K562 (cell line): ENCODE data around the gene SRP54. TPM values are rescaled to one million over a fixed set of nuclear protein-coding genes. Genes with fewer than 3 reads are reported as not detected.

ENCODE experiments used
- ATAC-seq: fragments of 200-7000 bp; cut with Tn5 transposase; 3 replicates; pipeline ENCODE4 v1.9.1; 2020; ENCODE audit warnings: moderate library complexity
- BruUV-seq: library from RNA; stranded (reverse); fragments of 400-500 nt; replicated peaks from 2 replicates; lab custom pipeline; 2021; lab: Mats Ljungman, UMichigan
- CTCF ChIA-PET: fragments of 300-600 bp; formaldehyde crosslinking; extraction: SDS; loops from one replicate; lab custom pipeline; 2021; ENCODE audit warnings: low intra/inter-chr PET ratio; lab: Yijun Ruan, JAX
- POLR2A ChIA-PET: fragments of 300-600, 350-650 bp; sonication (Branson Sonifier 250); formaldehyde crosslinking; extraction: SDS; loops from one replicate; lab custom pipeline; 2021; ENCODE audit warnings: antibody characterized with exemption, inconsistent platforms; lab: Yijun Ruan, JAX
- DNase-seq, 4 experiments: peaks; one replicate each; pipeline versions ENCODE4 v3.0.0 to v3.0.0-alpha.2; 2011 to 2018; ENCODE audit warnings: low spot score in 3 of 4, mixed read lengths in 3 of 4; ENCODE audit errors: extremely low read depth in 1 of 4
- FAIRE-seq: peaks from 2 replicates; lab custom pipeline; 2011; peaks lifted over from hg19 to GRCh38; lab: Jason Lieb, UNC
- H2AFZ ChIP-seq: 2 replicates; pipeline ENCODE4 v1.6.0; 2011; ENCODE audit warnings: low read depth, low read length, control low read depth, inconsistent platforms
- H3K27ac ChIP-seq: fragments of 200-600 bp; 3 replicates; pipeline ENCODE4 v1.8.0; 2011; ENCODE audit warnings: low read depth, mild to moderate bottlenecking, control low read depth, inconsistent platforms, low read length, moderate library complexity, mixed read lengths; ENCODE audit errors: extremely low read depth
- H3K27me3 ChIP-seq, 2 experiments: fragments of 300-600 bp in 1 of 2; 2 replicates in 1 of 2; 3 replicates in 1 of 2; pipeline versions ENCODE4 v1.6.0 to v1.8.0; 2011; ENCODE audit warnings: inconsistent platforms in 2 of 2, low read length in 2 of 2, mild to moderate bottlenecking in 1 of 2, mixed read lengths in 1 of 2, moderate library complexity in 1 of 2; ENCODE audit not compliant: control insufficient read depth in 2 of 2, insufficient read depth in 2 of 2
- H3K36me3 ChIP-seq: fragments of 300-600 bp; 3 replicates; pipeline ENCODE4 v1.8.0; 2011; ENCODE audit warnings: mild to moderate bottlenecking, low read length, inconsistent platforms; ENCODE audit not compliant: control insufficient read depth, insufficient read depth
- H3K4me1 ChIP-seq, 2 experiments: fragments of 200-600 bp in 1 of 2; replicated peaks in 1 of 2; 2 replicates in 1 of 2; 3 replicates in 1 of 2; pipeline versions ENCODE4 v1.5.1 to v1.8.0; 2011; ENCODE audit warnings: inconsistent platforms in 2 of 2, low read length in 2 of 2, mild to moderate bottlenecking in 1 of 2, mixed read lengths in 1 of 2, moderate library complexity in 1 of 2; ENCODE audit not compliant: control insufficient read depth in 2 of 2, insufficient read depth in 2 of 2
- H3K4me2 ChIP-seq: 2 replicates; pipeline ENCODE4 v1.6.1; 2011; ENCODE audit warnings: low read length, control low read depth, inconsistent platforms, mixed read lengths; ENCODE audit not compliant: insufficient read depth
- H3K4me3 ChIP-seq: fragments of 200-600 bp; sonication (generic), shearing (Covaris generic); 2 replicates; pipeline ENCODE4 v1.5.1; 2016; ENCODE audit warnings: control low read depth, inconsistent platforms
- H3K79me2 ChIP-seq: fragments of 200-600 bp; 3 replicates; pipeline ENCODE4 v1.8.0; 2011; ENCODE audit warnings: low read length, inconsistent platforms; ENCODE audit not compliant: control insufficient read depth, insufficient read depth
- H3K9ac ChIP-seq, 2 experiments: 2 replicates each; pipeline versions ENCODE4 v1.6.0 to v1.6.1; 2011; ENCODE audit warnings: low read depth in 2 of 2, low read length in 2 of 2, control low read depth in 1 of 2, inconsistent platforms in 1 of 2, mild to moderate bottlenecking in 1 of 2, mixed read lengths in 1 of 2; ENCODE audit not compliant: insufficient read depth in 1 of 2
- H3K9me1 ChIP-seq: one replicate; pipeline ENCODE4 v1.6.0; 2011; ENCODE audit warnings: inconsistent platforms, mild to moderate bottlenecking, low read length, moderate library complexity; ENCODE audit not compliant: control insufficient read depth, insufficient read depth
- H3K9me3 ChIP-seq: replicated peaks from 2 replicates; pipeline ENCODE4 v1.5.1; 2011; ENCODE audit warnings: low read depth, low read length, inconsistent platforms; ENCODE audit not compliant: control insufficient read depth, insufficient read depth
- H4K20me1 ChIP-seq: replicated peaks from 2 replicates; pipeline ENCODE4 v1.6.1; 2011; ENCODE audit warnings: low read length, inconsistent platforms, mixed read lengths; ENCODE audit not compliant: control insufficient read depth, insufficient read depth
- BDP1 ChIP-seq: IDR thresholded peaks from 3 replicates; pipeline ENCODE4 v1.6.1; 2011; ENCODE audit not compliant: insufficient read length, insufficient read depth
- C11orf30 ChIP-seq: fragments of 450-650 bp; IDR thresholded peaks from 2 replicates; pipeline ENCODE4 v1.6.1; 2016; ENCODE audit warnings: low read depth, mild to moderate bottlenecking
- HCFC1 ChIP-seq: IDR thresholded peaks from 2 replicates; pipeline ENCODE4 v1.6.1; 2012; ENCODE audit warnings: low read depth, low read length, improper control_type of control experiment
- MAFG ChIP-seq: fragments of 450-650 bp; conservative IDR thresholded peaks from 2 replicates; pipeline ENCODE4 v1.6.1; 2016; ENCODE audit warnings: missing genetic modification characterization, missing compliant biosample characterization
- MAFK ChIP-seq: IDR thresholded peaks from 2 replicates; pipeline ENCODE4 v1.6.1; 2011; ENCODE audit warnings: low read length, improper control_type of control experiment
- NFXL1 ChIP-seq: fragments of 450-650 bp; formaldehyde crosslinking; IDR thresholded peaks from 2 replicates; pipeline ENCODE4 v1.4.0; 2021; ENCODE audit warnings: mild to moderate bottlenecking
- NR2C2 ChIP-seq, 2 experiments: fragments of 200-800 bp in 1 of 2; sonication (Bioruptor generic) in 1 of 2; sonication (generic) in 1 of 2; formaldehyde crosslinking in 1 of 2; IDR thresholded peaks; 2 replicates each; pipeline versions ENCODE4 v1.6.1 to v1.8.0; 2016 to 2022; ENCODE audit warnings: mild to moderate bottlenecking in 1 of 2, missing compliant biosample characterization in 1 of 2, missing genetic modification characterization in 1 of 2, missing genetic modification reagents in 1 of 2
- POLR3A ChIP-seq: IDR thresholded peaks from 2 replicates; pipeline ENCODE4 v1.6.1; 2011; ENCODE audit warnings: borderline replicate concordance, mild to moderate bottlenecking, moderate library complexity; ENCODE audit not compliant: insufficient read length, insufficient read depth; ENCODE audit errors: extremely low read depth
- RBM25 ChIP-seq: fragments of 200-400 bp; formaldehyde crosslinking; IDR thresholded peaks from 2 replicates; pipeline ENCODE4 v1.6.1; 2018; ENCODE audit warnings: low read length, low read depth, moderate library complexity; ENCODE audit not compliant: severe bottlenecking
- SIN3A ChIP-seq, 2 experiments: fragments of 150-350 bp in 1 of 2; IDR thresholded peaks; 2 replicates each; pipeline ENCODE4 v1.6.1; 2011 to 2016; ENCODE audit warnings: borderline replicate concordance in 2 of 2, low read depth in 2 of 2, low read length in 2 of 2, mild to moderate bottlenecking in 2 of 2, moderate library complexity in 2 of 2; ENCODE audit not compliant: control insufficient read depth in 1 of 2
- ZBTB8A ChIP-seq: fragments of 450-650 bp; IDR thresholded peaks from 2 replicates; pipeline ENCODE4 v1.6.1; 2018; ENCODE audit warnings: mild to moderate bottlenecking, moderate library complexity; ENCODE audit not compliant: partially characterized antibody
- ZNF134 ChIP-seq: fragments of 250-450 bp; sonication (Bioruptor Pico); conservative IDR thresholded peaks from 2 replicates; pipeline ENCODE4 v1.4.0; 2020
- ZNF316 ChIP-seq: fragments of 450-650 bp; IDR thresholded peaks from 2 replicates; pipeline ENCODE4 v1.6.1; 2016
- WGBS: fragments of 100-300 bp; shearing (Covaris generic); methylation state at CpG from one replicate; pipeline ENCODE4 v1.1.6; 2016; ENCODE audit warnings: low coverage, mixed read lengths; ENCODE audit not compliant: insufficient coverage; ENCODE audit errors: missing lambda C conversion rate; 5-methylcytosine and 5-hydroxymethylcytosine counted together
- in situ Hi-C: fragments of 300-500 bp; cut with MboI; formaldehyde crosslinking; loops from 4 replicates; pipeline ENCODE4 v1.15.0; 2018; ENCODE audit warnings: inconsistent platforms, mixed read lengths
- intact Hi-C: fragments of 100-400 bp; cut with micrococcal nuclease; formaldehyde crosslinking; loops from 2 replicates; pipeline ENCODE4 v1.14.2; 2022
- polyA plus RNA-seq, 8 experiments: library from polyadenylated mRNA; depleted of rRNA in 4 of 8; stranded (reverse) in 5 of 8; unstranded in 3 of 8; fragments of >200 nt; fragmentation: Nextera tagmentation in 2 of 8; fragmentation: Illumina TruSeq in 1 of 8; extraction: Ambion mirVana in 2 of 8; extraction: Trizol in 1 of 8; gene quantifications; 2 replicates each; pipeline versions ENCODE4 v1.2.1 to v1.2.3, GENCODE V29; 2011 to 2014; ENCODE audit warnings: inconsistent platforms in 1 of 8, missing spikeins in 1 of 8
- total RNA-seq, 7 experiments: library from RNA; depleted of rRNA in 6 of 7; stranded (reverse); fragments of >200 nt in 6 of 7; fragmentation: Illumina TruSeq in 2 of 7; extraction: Trizol in 2 of 7; gene quantifications; 2 replicates each; pipeline versions ENCODE4 v1.2.1 to v1.2.3, GENCODE V29; 2011 to 2021; ENCODE audit warnings: low replicate concordance in 1 of 7

The SRP54 gene
- total and polyA plus RNA-seq, 9 of the 15 experiments (the other 6 are each of a cell fraction or from before 2014, with no cell fraction given), result 28.6 to 69.8 (median 51.7) TPM

- no peak overlapping the region for H3K4me2 ChIP-seq
- DNase-seq (no peak), FAIRE-seq (no peak), ATAC-seq (no peak)
- no peaks in the 10 kb centered on the region for H3K4me1 ChIP-seq
- no TSS peak for BruUV-seq
- ChIA-PET CTCF (no interaction called here), POLR2A (no interaction called here)
- no peaks in the 10 kb centered on the region for H4K20me1 ChIP-seq
- no peak overlapping the region for H3K27ac ChIP-seq
- H3K9me3 ChIP-seq, result no peaks in the 10 kb centered on the region
- H3K4me3 ChIP-seq, result no peak overlapping the region
- no peak overlapping the region for H2AFZ ChIP-seq
- no peaks in the 10 kb centered on the region for H3K9me1 ChIP-seq
- H3K79me2 ChIP-seq, result no peaks in the 10 kb centered on the region
- H3K9ac ChIP-seq, result no peak overlapping the region
- no peaks in the 10 kb centered on the region for H3K27me3 ChIP-seq
- WGBS, result 32% methylated on average over 1 of the region's 1 CpG
- in situ Hi-C loops, result no loop called here
- intact Hi-C loops, result no loop called here
- H3K36me3 ChIP-seq, result no peaks in the 10 kb centered on the region
- TF ChIP-seq HCFC1, result no peak
- TF ChIP-seq MAFK, result peak; percentile 3; the same call in 1 of the 2 replicates
- no peak for TF ChIP-seq BDP1
- 0 out of 2 replicates have a peak, but pooled peaks have one; percentile 16 for TF ChIP-seq MAFG (tag)
- peak; percentile 64 for TF ChIP-seq C11orf30
- TF ChIP-seq POLR3A, result no peak
- peak; percentile 25 for TF ChIP-seq RBM25
- no peak for TF ChIP-seq NFXL1
- TF ChIP-seq ZBTB8A, result no peak
- peak; percentile 80 for TF ChIP-seq ZNF316
- TF ChIP-seq SIN3A (IDR thresholded peaks at IDR 0.05; ENCODE audit: borderline replicate concordance in 2 of 2, control insufficient read depth in 1 of 2, low read depth in 2 of 2, low read length in 2 of 2), result no peak
- TF ChIP-seq NR2C2 (CRISPR knock-in tag; IDR thresholded peaks at IDR 0.05), result no peak
- no peak for TF ChIP-seq NR2C2 (tag; IDR thresholded peaks at IDR 0.05)
- no peak for TF ChIP-seq ZNF134
These were observed 36.1 kb upstream of the SRP54 start for GRCh38 chr14:34946699-34947098.
